DND-41 (cell line): ENCODE results near the gene FAM131A.

Experiments used
- CTCF ChIP-seq: IDR thresholded peaks from 2 replicates; pipeline ENCODE4 v1.5.1; 2012; ENCODE audit warnings: borderline replicate concordance, low read length, moderate library complexity, mild to moderate bottlenecking; ENCODE audit not compliant: poor library complexity, severe bottlenecking; ENCODE audit errors: extremely low read depth
- EZH2 ChIP-seq: IDR thresholded peaks from 3 replicates; pipeline ENCODE4 v1.6.1; 2012; ENCODE audit warnings: borderline replicate concordance, low read depth, mild to moderate bottlenecking, moderate library complexity, low read length, inconsistent platforms; ENCODE audit not compliant: severe bottlenecking

GRCh38 chr3:184300378-184300720 lies 37.1 kb upstream of the FAM131A start:
- TF ChIP-seq CTCF, result no peak
- no peak for TF ChIP-seq EZH2
